ENCODE measurements around the gene RHOT2.
"Not testable (repeated sequence)": the region's sequence is repeated elsewhere in the genome, so short reads cannot be mapped to it uniquely, and the experiment has no call there.

- TF ChIP-seq, protein P1, sequence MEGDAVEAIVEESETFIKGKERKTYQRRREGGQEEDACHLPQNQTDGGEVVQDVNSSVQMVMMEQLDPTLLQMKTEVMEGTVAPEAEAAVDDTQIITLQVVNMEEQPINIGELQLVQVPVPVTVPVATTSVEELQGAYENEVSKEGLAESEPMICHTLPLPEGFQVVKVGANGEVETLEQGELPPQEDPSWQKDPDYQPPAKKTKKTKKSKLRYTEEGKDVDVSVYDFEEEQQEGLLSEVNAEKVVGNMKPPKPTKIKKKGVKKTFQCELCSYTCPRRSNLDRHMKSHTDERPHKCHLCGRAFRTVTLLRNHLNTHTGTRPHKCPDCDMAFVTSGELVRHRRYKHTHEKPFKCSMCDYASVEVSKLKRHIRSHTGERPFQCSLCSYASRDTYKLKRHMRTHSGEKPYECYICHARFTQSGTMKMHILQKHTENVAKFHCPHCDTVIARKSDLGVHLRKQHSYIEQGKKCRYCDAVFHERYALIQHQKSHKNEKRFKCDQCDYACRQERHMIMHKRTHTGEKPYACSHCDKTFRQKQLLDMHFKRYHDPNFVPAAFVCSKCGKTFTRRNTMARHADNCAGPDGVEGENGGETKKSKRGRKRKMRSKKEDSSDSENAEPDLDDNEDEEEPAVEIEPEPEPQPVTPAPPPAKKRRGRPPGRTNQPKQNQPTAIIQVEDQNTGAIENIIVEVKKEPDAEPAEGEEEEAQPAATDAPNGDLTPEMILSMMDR (IDR thresholded peaks at IDR 0.05): not testable (repeated sequence)
- not testable (repeated sequence) for TF ChIP-seq POLR2AphosphoS5 (IDR thresholded peaks at IDR 0.05)
These were observed 23.3 kb downstream of the RHOT2 start for GRCh38 chr16:691242-691641.
